ENCODE results near the gene FAIM2. TPM values are rescaled to one million over a fixed set of nuclear protein-coding genes. Genes with fewer than 3 reads are reported as not detected.

The FAIM2 gene
- total and polyA plus RNA-seq, 10 of the 15 experiments (the other 5 are each of a cell fraction or from before 2014, with no cell fraction given), result not detected

DNA sequence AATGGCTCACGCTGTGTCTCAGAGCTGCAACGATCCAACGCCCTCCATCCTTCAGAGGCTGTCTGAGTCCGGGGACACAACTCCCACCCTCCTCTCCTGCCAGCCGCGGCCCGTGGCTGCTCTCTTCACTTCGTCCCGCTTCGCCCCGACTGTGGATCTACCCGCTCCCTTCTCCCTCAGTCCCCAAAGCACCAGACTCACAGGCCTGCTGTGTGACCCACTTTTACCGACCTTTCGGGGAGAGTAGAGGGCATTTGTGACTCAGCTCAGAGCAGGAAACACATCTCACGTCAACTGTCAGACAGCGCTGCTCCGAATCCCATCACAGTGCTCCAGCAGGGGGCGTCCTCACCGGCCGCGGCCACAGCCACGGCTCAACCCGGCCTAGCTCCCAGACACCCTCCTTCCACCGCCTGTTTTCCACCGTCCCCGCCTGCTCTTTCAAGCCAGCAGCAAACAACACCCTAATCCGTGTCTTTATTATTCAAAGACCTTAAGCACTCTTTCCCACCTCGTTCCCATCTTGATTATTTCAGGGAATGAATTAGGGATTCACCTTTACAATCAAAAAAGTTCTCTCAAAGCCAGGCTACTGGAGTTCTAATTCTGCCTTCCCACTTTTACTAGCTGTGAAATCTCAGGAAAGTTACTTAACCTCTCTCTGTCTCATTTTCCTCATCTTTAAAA, 41.8 kb upstream of the FAIM2 start:
- peak; percentile 45 for DNase-seq (ENCODE audit: low read depth, low spot score)
- Histone ChIP-seq H3K9me3 (replicated peaks; ENCODE audit: control insufficient read depth, insufficient read depth, low read length) (no peaks in the 10 kb centered on the region), H3K4me2 (ENCODE audit: control insufficient read depth, insufficient read depth) (peak overlapping the region; percentile 95), H3K4me1 (ENCODE audit: control insufficient read depth, insufficient read depth, low read length) (no peaks in the 10 kb centered on the region), H4K20me1 (ENCODE audit: control insufficient read depth, insufficient read depth) (no peaks in the 10 kb centered on the region), H3K79me2 (ENCODE audit: control insufficient read depth, insufficient read depth, low read length) (no peaks in the 10 kb centered on the region), H2AFZ (ENCODE audit: control insufficient read depth, low read depth, low read length) (peak overlapping the region; percentile 87), H3K4me3 (no peak overlapping the region), H3K36me3 (ENCODE audit: control insufficient read depth in 2 of 2, insufficient read depth in 2 of 2, low read length in 1 of 2) (no peaks in the 10 kb centered on the region), H3K27ac (ENCODE audit: control insufficient read depth, insufficient read depth) (no peak overlapping the region), H3K27me3 (replicated peaks in 1 of 2; ENCODE audit: control insufficient read depth in 2 of 2, insufficient read depth in 2 of 2, low read length in 1 of 2) (no peaks in the 10 kb centered on the region; a peak in 1 of 4 replicates), H3K9ac (ENCODE audit: control insufficient read depth, insufficient read depth, low read length) (no peak overlapping the region)
- peak; percentile 93 for FAIRE-seq
- ChIA-PET SMC1A (ENCODE audit: uncharacterized antibody, unreplicated experiment) (interaction anchor here (0.8 to 2.0 kb wide), 8 partner anchors 13 to 134 kb away, joined by 3 to 8 read pairs (median 4); no protein-coding TSS in a partner anchor), CTCF (interaction anchor here (0.7 to 2.8 kb wide), 59 partner anchors 8 to 750 kb away, joined by 3 to 35 read pairs (median 4); partner anchors contain the start of genes BCDIN3D, RACGAP1, SMARCD1 and TMBIM6), POLR2A (interaction anchor here (0.7 kb wide), 1 partner anchor 165 kb away, joined by 3 read pairs; no protein-coding TSS in a partner anchor), RAD21 (ENCODE audit: unreplicated experiment) (interaction anchor here (0.7 to 1.6 kb wide), 3 partner anchors 79 to 111 kb away, joined by 4 read pairs; no protein-coding TSS in a partner anchor)
- 2% methylated on average over 28 of the region's 28 CpGs for WGBS (ENCODE audit: insufficient coverage, insufficient replicate concordance, low lambda C conversion rate, missing lambda C conversion rate)
- intact Hi-C loops (cut with micrococcal nuclease; ENCODE audit: unreplicated experiment), result no loop called here
- in situ Hi-C loops (cut with MboI), result no loop called here
- ATAC-seq, result peak; percentile 100
- no TSS peak for BruUV-seq (replicated peaks)
- TF ChIP-seq HDGF (IDR thresholded peaks at IDR 0.05) (peak; percentile 74), YY1 (IDR thresholded peaks at IDR 0.05; ENCODE audit: low read depth, low read length) (0 out of 2 replicates have a peak, but pooled peaks have one; percentile 54), ZNF274 (IDR thresholded peaks at IDR 0.05; ENCODE audit: insufficient read depth, insufficient read length) (no peak), LARP7 (IDR thresholded peaks at IDR 0.05) (0 out of 2 replicates have a peak, but pooled peaks have one; percentile 27), HDAC6 (IDR thresholded peaks at IDR 0.05; ENCODE audit: unreplicated experiment) (no peak), CREB1 (IDR thresholded peaks at IDR 0.05; ENCODE audit: low read depth) (peak; percentile 41; the same call in 1 of the 2 replicates), SMARCA5 (IDR thresholded peaks at IDR 0.05) (peak; percentile 48; the same call in 1 of the 2 replicates), RUNX3 (IDR thresholded peaks at IDR 0.05; ENCODE audit: low read length) (peak; percentile 31; the same call in 1 of the 2 replicates), PKNOX1 (IDR thresholded peaks at IDR 0.05) (peak; percentile 87), PBX3 (IDR thresholded peaks at IDR 0.05; ENCODE audit: insufficient replicate concordance, low read depth, low read length) (peak; percentile 59)
- TF ChIP-seq, protein P1, sequence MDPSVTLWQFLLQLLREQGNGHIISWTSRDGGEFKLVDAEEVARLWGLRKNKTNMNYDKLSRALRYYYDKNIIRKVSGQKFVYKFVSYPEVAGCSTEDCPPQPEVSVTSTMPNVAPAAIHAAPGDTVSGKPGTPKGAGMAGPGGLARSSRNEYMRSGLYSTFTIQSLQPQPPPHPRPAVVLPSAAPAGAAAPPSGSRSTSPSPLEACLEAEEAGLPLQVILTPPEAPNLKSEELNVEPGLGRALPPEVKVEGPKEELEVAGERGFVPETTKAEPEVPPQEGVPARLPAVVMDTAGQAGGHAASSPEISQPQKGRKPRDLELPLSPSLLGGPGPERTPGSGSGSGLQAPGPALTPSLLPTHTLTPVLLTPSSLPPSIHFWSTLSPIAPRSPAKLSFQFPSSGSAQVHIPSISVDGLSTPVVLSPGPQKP (IDR thresholded peaks at IDR 0.05; ENCODE audit: low read depth, low read length), result 0 out of 2 replicates have a peak, but pooled peaks have one; percentile 26
- TF ChIP-seq, protein P2, sequence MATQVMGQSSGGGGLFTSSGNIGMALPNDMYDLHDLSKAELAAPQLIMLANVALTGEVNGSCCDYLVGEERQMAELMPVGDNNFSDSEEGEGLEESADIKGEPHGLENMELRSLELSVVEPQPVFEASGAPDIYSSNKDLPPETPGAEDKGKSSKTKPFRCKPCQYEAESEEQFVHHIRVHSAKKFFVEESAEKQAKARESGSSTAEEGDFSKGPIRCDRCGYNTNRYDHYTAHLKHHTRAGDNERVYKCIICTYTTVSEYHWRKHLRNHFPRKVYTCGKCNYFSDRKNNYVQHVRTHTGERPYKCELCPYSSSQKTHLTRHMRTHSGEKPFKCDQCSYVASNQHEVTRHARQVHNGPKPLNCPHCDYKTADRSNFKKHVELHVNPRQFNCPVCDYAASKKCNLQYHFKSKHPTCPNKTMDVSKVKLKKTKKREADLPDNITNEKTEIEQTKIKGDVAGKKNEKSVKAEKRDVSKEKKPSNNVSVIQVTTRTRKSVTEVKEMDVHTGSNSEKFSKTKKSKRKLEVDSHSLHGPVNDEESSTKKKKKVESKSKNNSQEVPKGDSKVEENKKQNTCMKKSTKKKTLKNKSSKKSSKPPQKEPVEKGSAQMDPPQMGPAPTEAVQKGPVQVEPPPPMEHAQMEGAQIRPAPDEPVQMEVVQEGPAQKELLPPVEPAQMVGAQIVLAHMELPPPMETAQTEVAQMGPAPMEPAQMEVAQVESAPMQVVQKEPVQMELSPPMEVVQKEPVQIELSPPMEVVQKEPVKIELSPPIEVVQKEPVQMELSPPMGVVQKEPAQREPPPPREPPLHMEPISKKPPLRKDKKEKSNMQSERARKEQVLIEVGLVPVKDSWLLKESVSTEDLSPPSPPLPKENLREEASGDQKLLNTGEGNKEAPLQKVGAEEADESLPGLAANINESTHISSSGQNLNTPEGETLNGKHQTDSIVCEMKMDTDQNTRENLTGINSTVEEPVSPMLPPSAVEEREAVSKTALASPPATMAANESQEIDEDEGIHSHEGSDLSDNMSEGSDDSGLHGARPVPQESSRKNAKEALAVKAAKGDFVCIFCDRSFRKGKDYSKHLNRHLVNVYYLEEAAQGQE (IDR thresholded peaks at IDR 0.05; ENCODE audit: low read depth, low read length), result no peak
- TF ChIP-seq, protein P3, sequence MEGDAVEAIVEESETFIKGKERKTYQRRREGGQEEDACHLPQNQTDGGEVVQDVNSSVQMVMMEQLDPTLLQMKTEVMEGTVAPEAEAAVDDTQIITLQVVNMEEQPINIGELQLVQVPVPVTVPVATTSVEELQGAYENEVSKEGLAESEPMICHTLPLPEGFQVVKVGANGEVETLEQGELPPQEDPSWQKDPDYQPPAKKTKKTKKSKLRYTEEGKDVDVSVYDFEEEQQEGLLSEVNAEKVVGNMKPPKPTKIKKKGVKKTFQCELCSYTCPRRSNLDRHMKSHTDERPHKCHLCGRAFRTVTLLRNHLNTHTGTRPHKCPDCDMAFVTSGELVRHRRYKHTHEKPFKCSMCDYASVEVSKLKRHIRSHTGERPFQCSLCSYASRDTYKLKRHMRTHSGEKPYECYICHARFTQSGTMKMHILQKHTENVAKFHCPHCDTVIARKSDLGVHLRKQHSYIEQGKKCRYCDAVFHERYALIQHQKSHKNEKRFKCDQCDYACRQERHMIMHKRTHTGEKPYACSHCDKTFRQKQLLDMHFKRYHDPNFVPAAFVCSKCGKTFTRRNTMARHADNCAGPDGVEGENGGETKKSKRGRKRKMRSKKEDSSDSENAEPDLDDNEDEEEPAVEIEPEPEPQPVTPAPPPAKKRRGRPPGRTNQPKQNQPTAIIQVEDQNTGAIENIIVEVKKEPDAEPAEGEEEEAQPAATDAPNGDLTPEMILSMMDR (IDR thresholded peaks at IDR 0.05 in 2 of 3, conservative IDR thresholded peaks at IDR 0.05 in 1 of 3; ENCODE audit: control insufficient read depth in 2 of 3, extremely low read depth in 1 of 3, insufficient read depth in 1 of 3, low read depth in 3 of 3, low read length in 3 of 3), result peak; percentile 85 to 93 (median 92)

All from GM12878 (cell line).